CD14-positive monocyte (primary cell): ENCODE results near the gene PITPNC1. TPM values are rescaled to one million over a fixed set of nuclear protein-coding genes. Genes with fewer than 3 reads are reported as not detected.
A peak's percentile ranks its signal among the peaks of the same experiment; 100 is the strongest.

Experiments
- DNase-seq, 3 donors: peaks; one replicate each; pipeline ENCODE4 v3.0.0-alpha.2; 2011 to 2022
- H2AFZ ChIP-seq: 2 replicates; pipeline ENCODE4 v1.6.0; 2012; ENCODE audit warnings: mild to moderate bottlenecking, low read depth, low read length, inconsistent platforms; ENCODE audit not compliant: insufficient read depth, poor library complexity, severe bottlenecking
- H3K27ac ChIP-seq, 2 donors: 1 replicate in 1 of 2; 2 replicates in 1 of 2; pipeline ENCODE4 v1.5.1; 2012 to 2013; ENCODE audit warnings: low read length in 2 of 2, control low read depth in 1 of 2, inconsistent platforms in 1 of 2, low read depth in 1 of 2, mild to moderate bottlenecking in 1 of 2
- H3K27me3 ChIP-seq, 2 donors: one replicate each; pipeline versions ENCODE4 v1.6.0 to v1.6.1; 2011 to 2013; ENCODE audit warnings: low read length in 2 of 2; ENCODE audit not compliant: control insufficient read depth in 2 of 2, insufficient read depth in 2 of 2
- H3K36me3 ChIP-seq, 2 donors: replicated peaks in 1 of 2; 1 replicate in 1 of 2; 2 replicates in 1 of 2; pipeline versions ENCODE4 v1.5.1 to v1.6.1; 2012 to 2013; ENCODE audit warnings: low read length in 2 of 2, control low read depth in 1 of 2, inconsistent platforms in 1 of 2, mild to moderate bottlenecking in 1 of 2; ENCODE audit not compliant: insufficient read depth in 2 of 2, control insufficient read depth in 1 of 2
- H3K4me1 ChIP-seq, 2 donors: 1 replicate in 1 of 2; 2 replicates in 1 of 2; pipeline versions ENCODE4 v1.5.1 to v1.6.1; 2012 to 2013; ENCODE audit warnings: low read length in 2 of 2, control low read depth in 1 of 2, inconsistent platforms in 1 of 2, mild to moderate bottlenecking in 1 of 2, moderate library complexity in 1 of 2; ENCODE audit not compliant: insufficient read depth in 2 of 2, control insufficient read depth in 1 of 2
- H3K4me2 ChIP-seq: replicated peaks from 2 replicates; pipeline ENCODE3; 2012; ENCODE audit warnings: low read length, moderate library complexity, mild to moderate bottlenecking; ENCODE audit not compliant: poor library complexity, severe bottlenecking; ENCODE audit errors: extremely low read depth
- H3K4me3 ChIP-seq, 3 experiments: fragments of 200-600 bp in 1 of 3; sonication (generic) in 1 of 3; replicated peaks in 1 of 3; 1 replicate in 2 of 3; 2 replicates in 1 of 3; pipeline ENCODE4 v1.5.1; 2011 to 2013; ENCODE audit warnings: low read length in 3 of 3, mild to moderate bottlenecking in 3 of 3, control low read depth in 2 of 3, low read depth in 2 of 3, inconsistent platforms in 1 of 3, moderate library complexity in 1 of 3
- H3K79me2 ChIP-seq: 2 replicates; pipeline ENCODE4 v1.6.0; 2012; ENCODE audit warnings: mild to moderate bottlenecking, control low read depth, inconsistent platforms, low read length, moderate library complexity; ENCODE audit not compliant: insufficient read depth
- H3K9ac ChIP-seq: 2 replicates; pipeline ENCODE4 v1.6.0; 2017; ENCODE audit warnings: low read length, mild to moderate bottlenecking; ENCODE audit not compliant: insufficient read depth, poor library complexity, severe bottlenecking
- H3K9me3 ChIP-seq, 2 donors: replicated peaks in 1 of 2; 1 replicate in 1 of 2; 2 replicates in 1 of 2; pipeline versions ENCODE4 v1.5.1 to v1.6.1; 2012 to 2013; ENCODE audit warnings: low read length in 2 of 2, control low read depth in 1 of 2; ENCODE audit not compliant: control insufficient read depth in 1 of 2, insufficient read depth in 1 of 2
- H4K20me1 ChIP-seq: 2 replicates; pipeline ENCODE4 v1.6.0; 2012; ENCODE audit warnings: mild to moderate bottlenecking, low read length, control low read depth, moderate library complexity; ENCODE audit not compliant: insufficient read depth
- H3K27ac Mint-ChIP-seq, 7 donors: one replicate each; pipeline ENCODE4 v1.8.0; 2020; ENCODE audit warnings: mild to moderate bottlenecking in 7 of 7, mixed read lengths in 7 of 7, moderate library complexity in 6 of 7, inconsistent platforms in 2 of 7
- H3K27me3 Mint-ChIP-seq, 3 donors: one replicate each; pipeline ENCODE4 v1.8.0; 2021 to 2022; ENCODE audit warnings: low read depth in 3 of 3, mild to moderate bottlenecking in 3 of 3, mixed read lengths in 3 of 3, moderate library complexity in 3 of 3, inconsistent platforms in 1 of 3
- H3K36me3 Mint-ChIP-seq, 2 donors: one replicate each; pipeline ENCODE4 v1.8.0; 2020; ENCODE audit warnings: mixed read lengths in 2 of 2, inconsistent platforms in 1 of 2, mild to moderate bottlenecking in 1 of 2
- H3K4me1 Mint-ChIP-seq: one replicate; pipeline ENCODE4 v1.8.0; 2020; ENCODE audit warnings: mild to moderate bottlenecking, mixed read lengths
- H3K4me3 Mint-ChIP-seq, 2 donors: one replicate each; pipeline ENCODE4 v1.8.0; 2020; ENCODE audit warnings: mild to moderate bottlenecking in 2 of 2, mixed read lengths in 2 of 2, moderate library complexity in 1 of 2
- H3K9me3 Mint-ChIP-seq, 7 donors: one replicate each; pipeline ENCODE4 v1.8.0; 2020 to 2022; ENCODE audit warnings: mixed read lengths in 7 of 7, mild to moderate bottlenecking in 6 of 7, moderate library complexity in 6 of 7, inconsistent platforms in 2 of 7
- CTCF ChIP-seq: fragments of 200-600 bp; IDR thresholded peaks from one replicate; pipeline ENCODE4 v1.8.0; 2022; ENCODE audit warnings: antibody characterized with exemption, mild to moderate bottlenecking
- WGBS: methylation state at CpG from one replicate; pipeline ENCODE4 v1.1.5; 2013; ENCODE audit warnings: missing lambda C conversion rate; ENCODE audit not compliant: insufficient coverage; 5-methylcytosine and 5-hydroxymethylcytosine counted together
- intact Hi-C, 2 donors: fragments of 100-400 bp; cut with micrococcal nuclease; formaldehyde crosslinking; loops; one replicate each; pipeline versions ENCODE4 v1.15.0 to v1.15.1; 2023
- polyA plus RNA-seq, 3 donors: library from polyadenylated mRNA; depleted of rRNA in 1 of 3; unstranded in 2 of 3; stranded (reverse) in 1 of 3; fragments of 300-500 nt in 2 of 3; fragments of >200 nt in 1 of 3; fragmentation: Illumina TruSeq in 2 of 3; gene quantifications; 1 replicate in 2 of 3; 2 replicates in 1 of 3; pipeline ENCODE4 v1.2.3, GENCODE V29; 2012 to 2021

PITPNC1 gene
- polyA plus RNA-seq, 3 donors: 18.5 to 31.0 (median 21.7) TPM

- TF ChIP-seq CTCF: no peak
- Histone ChIP-seq H3K27ac (no peak overlapping the region), H3K9ac (no peak overlapping the region), H3K4me2 (no peak overlapping the region), H2AFZ (no peak overlapping the region), H3K9me3 (no peaks in the 10 kb centered on the region), H3K36me3 (no peaks in the 10 kb centered on the region), H4K20me1 (peaks cover 27% of the 10 kb centered on the region), H3K4me3 (no peak overlapping the region), H3K27me3 (no peaks in the 10 kb centered on the region), H3K79me2 (peaks cover 12% of the 10 kb centered on the region), H3K4me1 (peaks cover 18 to 20% of the 10 kb centered on the region in 2 donors)
- intact Hi-C loops: no loop called here
- Mint-ChIP-seq H3K27me3 (peaks cover 0 to 3% (median 2%) of the 10 kb centered on the region in 3 donors), H3K4me3 (no peak overlapping the region), H3K4me1 (peaks cover 34% of the 10 kb centered on the region), H3K9me3 (no peaks in the 10 kb centered on the region), H3K36me3 (peaks cover 0 to 3% of the 10 kb centered on the region in 2 donors), H3K27ac (no peak overlapping the region)
- WGBS: 93% methylated on average over 2 of the region's 8 CpGs
- DNase-seq: no peak
Measured at GRCh38 chr17:67467500-67468455, 90.7 kb downstream of the PITPNC1 start.

DNA sequence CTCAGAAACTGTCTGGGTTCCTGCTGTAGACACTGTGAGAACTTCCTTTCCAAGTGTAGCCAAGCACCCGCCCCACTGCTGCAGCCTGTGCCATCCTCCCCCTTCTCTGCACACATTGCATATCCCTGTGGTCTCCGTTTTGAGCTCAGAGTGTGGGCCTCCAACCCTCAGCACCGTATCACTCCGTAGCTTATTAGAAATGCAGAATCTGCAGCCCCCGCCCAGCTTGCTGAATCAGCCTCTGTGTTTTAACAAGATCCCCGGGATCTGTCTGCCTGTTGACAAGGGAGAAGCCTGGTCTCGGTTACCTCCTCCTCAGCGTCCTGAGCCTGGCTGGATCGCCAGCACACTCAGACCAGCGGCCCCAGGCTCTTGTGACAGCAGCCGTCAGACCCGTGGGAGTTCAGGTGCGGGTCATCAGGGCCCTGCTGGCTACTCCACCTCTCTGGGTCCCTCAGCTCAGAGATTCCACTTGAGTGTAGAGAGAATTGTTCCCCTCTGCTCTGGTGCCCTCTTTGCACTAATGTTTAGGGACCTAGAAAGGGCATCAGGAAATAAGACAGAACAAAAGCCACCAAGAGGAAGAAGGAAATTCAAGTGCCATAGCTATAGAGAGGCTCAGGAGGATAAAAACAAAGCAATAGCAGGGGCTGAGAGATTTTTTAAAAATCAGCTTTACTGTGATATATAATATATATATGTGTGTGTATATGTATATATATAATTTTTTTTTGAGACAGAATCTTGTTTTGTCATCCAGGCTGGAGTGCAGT, 92.3 kb downstream of the PITPNC1 start:
- 65% methylated on average over 11 of the region's 13 CpGs for WGBS
- H3K4me2 ChIP-seq: no peak overlapping the region
- H3K4me1 Mint-ChIP-seq: peaks cover 29% of the 10 kb centered on the region
- peaks cover 0 to 5% (median 4%) of the 10 kb centered on the region in 3 donors for H3K27me3 Mint-ChIP-seq
- peaks cover 0 to 3% of the 10 kb centered on the region in 2 donors for H3K36me3 Mint-ChIP-seq
- TF ChIP-seq CTCF: no peak
- H4K20me1 ChIP-seq: peaks cover 27% of the 10 kb centered on the region
- no peaks in the 10 kb centered on the region for H3K9me3 Mint-ChIP-seq
- H3K9me3 ChIP-seq: no peaks in the 10 kb centered on the region
- peak overlapping the region in 1 of 3 experiments; percentile 18 for H3K4me3 ChIP-seq
- H3K9ac ChIP-seq: peak overlapping the region; percentile 40
- intact Hi-C loops: no loop called here
- peaks cover 12% of the 10 kb centered on the region for H3K79me2 ChIP-seq
- peak in 2 of 3 donors; percentile 20 to 25 for DNase-seq
- no peaks in the 10 kb centered on the region for H3K27me3 ChIP-seq
- peak overlapping the region; percentile 55 to 72 for H3K27ac ChIP-seq
- no peak overlapping the region for H2AFZ ChIP-seq
- no peaks in the 10 kb centered on the region for H3K36me3 ChIP-seq
- H3K27ac Mint-ChIP-seq: peak overlapping the region; percentile 22 to 83 (median 63)
- H3K4me1 ChIP-seq: peaks cover 18 to 20% of the 10 kb centered on the region in 2 donors
- no peak overlapping the region for H3K4me3 Mint-ChIP-seq
